NCI-H1105 treated with DMSO at 0.1 percent for 48 hours (cell line): Measurements from ENCODE around the gene PHACTR3.

Source experiments
- DNase-seq: peaks from one replicate; lab custom pipeline; 2025; lab: John Stamatoyannopoulos, UW

The PHACTR3 gene

DNA sequence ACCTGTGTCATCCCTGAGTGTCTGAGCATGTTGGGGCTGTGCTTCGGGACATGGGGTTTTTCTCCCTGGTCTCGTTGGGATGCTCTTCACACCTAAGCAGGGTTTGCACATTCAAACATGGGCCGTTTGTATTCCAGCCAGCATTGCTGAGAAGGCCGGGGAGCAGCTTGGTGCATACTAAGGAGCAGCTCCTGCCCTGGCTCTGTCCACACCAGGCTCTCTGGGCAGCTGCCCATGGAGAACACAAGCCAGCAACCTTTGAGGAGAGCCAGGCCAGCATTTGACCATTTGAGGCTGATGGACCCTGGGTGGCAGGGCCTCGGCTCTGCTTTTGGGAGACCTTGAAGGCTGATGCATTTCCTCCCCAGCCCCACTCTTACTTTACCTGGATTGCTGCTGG is 92.1 kb downstream of the PHACTR3 start:
- DNase-seq = no peak

DNA sequence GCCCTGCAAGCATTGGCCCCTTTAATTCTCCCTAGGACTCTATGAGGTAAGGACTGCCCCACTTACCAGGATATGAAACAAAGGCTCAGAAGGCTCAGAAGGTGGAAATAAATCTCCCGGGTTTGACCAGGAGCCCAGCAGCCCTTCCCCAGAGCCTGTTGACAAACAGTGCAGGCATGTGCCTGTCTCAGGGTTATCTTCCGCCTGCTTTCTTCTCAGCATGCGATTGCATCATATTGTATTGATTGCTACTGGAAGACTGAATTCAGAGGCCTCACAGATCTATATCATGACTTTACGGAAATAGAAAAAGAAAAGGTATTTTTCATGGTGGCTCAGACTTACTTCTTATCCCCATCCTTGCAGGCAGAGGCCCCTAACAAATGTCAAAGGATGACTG is 92.7 kb downstream of the PHACTR3 start:
- DNase-seq = no peak

DNA sequence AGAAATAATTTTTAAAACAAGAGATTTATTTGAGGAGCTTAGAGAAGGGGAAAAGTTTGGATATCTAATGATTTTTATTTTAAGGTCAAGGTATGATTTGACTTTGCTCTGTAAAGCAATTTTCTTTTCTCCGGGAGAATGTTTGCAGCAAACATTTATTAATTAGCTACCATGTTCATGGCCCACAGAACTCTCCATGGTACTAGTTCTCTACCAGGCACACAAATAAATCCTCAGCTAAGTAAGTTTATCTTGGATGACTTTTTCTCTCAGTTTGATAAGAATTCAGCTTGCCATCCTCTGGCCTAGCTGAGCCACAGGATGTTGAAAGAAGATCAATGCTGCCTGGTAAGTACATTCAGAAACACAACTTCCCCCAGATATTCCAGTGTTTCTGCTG is 94.3 kb downstream of the PHACTR3 start:
- no peak for DNase-seq

DNA sequence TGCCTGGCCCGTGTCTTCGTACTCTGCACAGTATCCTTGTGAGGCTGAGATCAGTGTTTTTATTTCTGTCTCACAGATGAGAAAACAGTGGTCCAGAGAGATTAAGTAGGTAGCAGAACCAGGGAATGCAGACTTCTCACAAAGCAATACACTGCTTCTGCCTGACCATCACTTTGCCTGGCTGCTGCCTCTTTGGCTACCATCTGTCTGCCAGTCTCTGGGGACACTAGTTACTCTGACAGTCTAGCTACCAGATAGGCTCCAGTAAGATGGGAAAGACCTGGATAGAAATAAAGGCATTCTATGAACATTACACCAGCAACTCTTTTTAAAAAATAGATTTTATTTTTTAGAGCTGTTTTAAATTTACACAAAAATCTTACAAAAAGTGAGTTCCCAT is 96.9 kb downstream of the PHACTR3 start:
- DNase-seq = no peak

DNA sequence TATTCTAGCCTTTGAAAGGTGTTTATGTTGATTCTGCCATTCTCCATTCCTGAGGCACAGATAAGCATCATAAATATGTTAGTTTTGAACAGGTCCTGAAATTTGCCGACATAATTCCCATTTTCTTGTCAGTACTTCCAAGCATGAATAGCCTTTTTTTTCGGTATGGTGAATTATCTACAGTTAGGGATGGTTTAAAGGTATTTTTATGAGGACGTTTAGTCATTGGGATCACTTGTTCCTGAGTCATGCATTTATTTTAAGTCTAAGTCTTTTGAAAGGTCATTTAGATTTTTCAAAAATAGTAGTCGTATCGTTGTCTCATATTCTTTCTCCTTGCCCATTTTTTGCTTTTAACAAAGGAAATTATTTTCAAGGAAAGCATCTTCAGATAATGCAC is 98.7 kb downstream of the PHACTR3 start:
- no peak for DNase-seq

DNA sequence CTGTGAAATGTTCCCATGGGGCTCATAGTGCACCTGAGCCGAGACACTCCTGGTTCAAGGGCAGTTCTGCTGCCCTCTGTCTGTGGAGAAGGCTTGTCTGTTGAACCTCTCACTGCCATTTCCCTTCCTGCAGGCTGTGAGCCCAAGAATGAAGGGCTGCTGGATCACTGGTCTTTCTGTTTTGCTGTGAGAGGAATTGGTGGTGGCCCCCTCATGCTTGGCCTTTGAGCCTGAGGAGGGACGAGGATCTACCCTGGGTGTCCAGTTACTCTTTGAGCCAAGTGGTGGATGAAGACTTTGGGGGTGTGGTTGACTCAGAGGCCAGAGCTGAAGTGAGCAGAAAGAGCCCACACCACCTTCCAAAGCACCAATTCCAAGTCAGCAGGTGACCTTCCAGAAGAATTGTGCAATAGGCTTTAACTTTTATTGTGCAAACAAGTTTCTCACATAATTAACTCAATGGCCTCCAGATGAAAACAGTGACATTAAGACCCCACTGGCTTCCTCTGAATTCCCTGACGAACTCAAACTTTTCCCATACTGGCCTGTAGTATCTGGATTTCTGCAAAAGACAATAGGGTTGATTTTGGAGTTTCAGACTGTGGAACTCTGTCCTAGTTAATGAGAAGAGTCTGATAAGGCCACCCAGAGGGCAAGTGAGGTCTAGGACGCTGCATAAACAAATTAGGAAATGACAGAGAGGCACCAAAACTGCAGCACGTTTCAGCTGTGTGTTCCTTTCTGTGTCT is 101.5 kb downstream of the PHACTR3 start:
- no peak for DNase-seq

DNA sequence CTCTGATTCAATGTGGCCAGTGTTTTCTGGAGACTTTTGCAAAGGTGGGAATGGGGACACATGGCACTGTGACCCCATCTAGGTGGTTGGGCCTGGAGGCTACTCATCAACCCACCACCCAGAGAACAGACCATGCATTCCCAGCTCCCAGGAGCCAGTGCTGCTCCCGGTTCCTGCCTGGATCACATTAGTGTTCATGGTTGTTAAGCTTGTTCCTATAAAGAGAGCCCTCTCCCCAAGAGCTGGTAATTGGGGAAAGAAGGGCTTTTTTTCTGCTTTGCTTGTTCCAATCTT is 102.0 kb downstream of the PHACTR3 start:
- DNase-seq = no peak

DNA sequence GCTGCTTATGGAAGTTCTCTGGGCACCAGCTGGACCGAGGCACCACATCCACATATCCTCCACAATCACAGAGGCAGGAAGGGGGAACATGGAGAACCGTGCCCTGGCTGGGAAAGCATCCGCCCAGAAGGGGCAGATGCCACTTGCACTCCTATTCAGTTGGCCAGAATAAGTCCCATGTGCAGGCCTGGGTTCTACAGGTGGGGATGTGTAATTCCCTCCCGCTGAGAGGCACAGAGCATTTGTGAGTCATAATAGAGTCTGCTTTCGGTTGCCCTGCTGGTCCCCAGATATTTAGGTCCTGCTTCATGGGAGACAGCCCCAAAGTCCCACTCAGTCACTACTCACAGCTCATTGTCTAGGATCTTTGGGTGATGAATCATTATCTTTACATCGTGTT is 104.0 kb downstream of the PHACTR3 start:
- DNase-seq = no peak

DNA sequence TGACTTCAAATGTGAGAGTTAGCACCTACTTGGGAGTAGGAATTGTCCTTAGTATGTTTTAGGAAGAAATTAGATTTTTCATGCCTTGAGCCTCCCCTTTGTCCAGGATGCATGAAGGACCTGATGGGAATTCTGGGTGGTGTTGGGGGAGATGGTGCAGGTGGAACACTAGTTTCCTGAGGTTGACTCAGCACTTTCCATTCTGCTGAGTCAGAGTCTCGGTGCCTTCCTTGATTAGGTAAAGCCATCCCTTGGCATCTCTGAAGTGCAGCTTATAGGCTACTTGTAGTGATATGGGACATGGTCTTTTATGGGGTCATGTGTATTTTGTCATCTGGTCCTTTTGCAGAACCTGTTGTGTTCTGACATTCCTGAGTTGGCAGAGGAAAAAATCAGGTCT is 105.3 kb downstream of the PHACTR3 start:
- DNase-seq = no peak

DNA sequence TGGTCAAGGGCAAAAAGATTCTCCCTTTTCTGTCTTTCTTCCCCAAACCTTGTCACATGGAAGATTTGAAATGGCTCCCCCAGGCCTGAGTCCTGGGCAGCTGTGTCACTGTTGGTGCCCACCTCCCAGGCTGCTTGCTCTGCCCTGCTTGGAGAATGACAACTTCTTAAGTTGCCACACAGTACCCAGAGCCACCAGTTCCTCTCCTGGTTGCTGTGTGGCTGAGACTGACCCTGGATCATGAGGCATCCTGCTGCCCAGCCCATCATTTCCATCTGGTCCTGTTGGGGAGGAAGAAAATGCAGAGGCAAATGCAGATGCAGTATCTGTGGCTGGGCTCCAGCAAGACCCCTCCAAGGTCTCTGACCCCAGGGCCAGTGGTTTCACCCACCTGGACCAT is 113.7 kb downstream of the PHACTR3 start:
- no peak for DNase-seq

DNA sequence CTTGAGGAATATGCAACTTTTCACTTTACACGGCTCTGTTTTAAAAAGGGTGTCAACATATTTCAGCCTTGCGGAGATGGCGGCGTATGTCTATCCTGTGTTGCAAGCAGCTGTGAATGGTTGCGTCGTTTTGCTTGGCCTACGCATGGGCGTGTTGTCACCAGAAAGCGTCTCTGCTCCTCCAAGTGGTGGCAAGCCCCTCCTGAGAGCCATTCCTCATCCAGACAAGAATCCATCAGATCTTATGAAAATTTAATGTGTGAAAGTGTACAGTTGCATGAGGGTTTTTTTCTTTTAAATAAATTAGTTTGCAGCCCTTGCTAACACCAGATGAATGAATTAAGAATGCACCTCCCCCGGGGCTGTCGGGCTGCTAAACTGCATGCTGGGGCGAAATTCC is 114.4 kb downstream of the PHACTR3 start:
- no peak for DNase-seq

DNA sequence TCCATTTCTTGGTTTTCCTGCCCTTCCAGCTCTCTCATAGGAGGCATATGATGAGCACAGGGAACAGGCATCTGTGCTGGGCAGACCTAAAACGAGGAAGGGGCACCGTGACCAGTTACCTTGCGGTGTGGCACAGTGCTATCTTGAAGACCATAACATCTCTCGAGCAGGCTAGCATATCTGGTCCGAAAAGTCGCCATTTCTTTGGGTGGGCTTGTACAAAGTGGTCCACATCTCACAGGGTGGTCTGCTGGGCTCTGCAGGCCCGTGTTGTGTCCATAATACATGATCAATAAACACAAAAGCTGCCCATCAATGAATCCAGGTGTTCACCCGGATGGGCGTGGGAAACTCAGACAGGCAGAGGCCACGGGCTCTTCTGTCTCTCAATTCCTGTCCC is 115.7 kb downstream of the PHACTR3 start:
- DNase-seq = no peak

DNA sequence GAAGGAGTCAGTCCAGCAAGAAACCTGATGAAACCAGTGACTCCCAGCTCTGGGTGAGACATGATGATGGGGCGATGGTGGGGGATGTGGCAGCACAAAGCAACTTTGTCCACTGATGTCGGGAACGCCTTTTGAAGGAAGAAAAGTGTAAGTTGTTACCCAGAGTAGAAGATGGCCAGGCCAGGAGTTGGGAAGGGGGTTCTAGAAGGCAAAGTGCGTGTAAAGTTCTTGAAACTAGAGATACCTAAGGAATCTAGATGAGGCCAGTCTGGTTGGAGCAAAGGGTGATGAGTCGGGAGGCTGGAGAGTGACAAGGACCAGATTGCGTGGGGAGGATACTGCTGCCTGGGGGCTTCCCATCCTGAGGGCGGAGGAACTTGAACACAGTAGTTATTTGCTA is 117.0 kb downstream of the PHACTR3 start:
- no peak for DNase-seq

DNA sequence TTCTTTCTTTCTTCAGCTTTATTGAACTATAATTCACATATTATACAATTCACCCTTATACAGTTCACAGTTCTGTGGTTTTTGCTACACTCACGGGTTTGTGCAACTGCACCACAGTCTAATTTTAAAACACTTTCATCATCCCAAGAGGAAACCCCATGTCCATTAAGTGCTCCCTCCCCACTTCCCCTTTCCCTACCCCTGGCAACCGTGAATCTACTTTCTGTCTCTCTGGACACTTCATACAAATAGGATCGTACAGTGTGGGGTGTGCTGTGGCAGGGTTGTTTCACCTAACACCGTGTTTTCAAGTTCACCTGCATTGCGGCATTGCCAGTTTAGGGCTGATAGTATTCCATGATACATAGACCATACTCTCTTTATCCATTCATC is 118.8 kb downstream of the PHACTR3 start:
- no peak for DNase-seq

DNA sequence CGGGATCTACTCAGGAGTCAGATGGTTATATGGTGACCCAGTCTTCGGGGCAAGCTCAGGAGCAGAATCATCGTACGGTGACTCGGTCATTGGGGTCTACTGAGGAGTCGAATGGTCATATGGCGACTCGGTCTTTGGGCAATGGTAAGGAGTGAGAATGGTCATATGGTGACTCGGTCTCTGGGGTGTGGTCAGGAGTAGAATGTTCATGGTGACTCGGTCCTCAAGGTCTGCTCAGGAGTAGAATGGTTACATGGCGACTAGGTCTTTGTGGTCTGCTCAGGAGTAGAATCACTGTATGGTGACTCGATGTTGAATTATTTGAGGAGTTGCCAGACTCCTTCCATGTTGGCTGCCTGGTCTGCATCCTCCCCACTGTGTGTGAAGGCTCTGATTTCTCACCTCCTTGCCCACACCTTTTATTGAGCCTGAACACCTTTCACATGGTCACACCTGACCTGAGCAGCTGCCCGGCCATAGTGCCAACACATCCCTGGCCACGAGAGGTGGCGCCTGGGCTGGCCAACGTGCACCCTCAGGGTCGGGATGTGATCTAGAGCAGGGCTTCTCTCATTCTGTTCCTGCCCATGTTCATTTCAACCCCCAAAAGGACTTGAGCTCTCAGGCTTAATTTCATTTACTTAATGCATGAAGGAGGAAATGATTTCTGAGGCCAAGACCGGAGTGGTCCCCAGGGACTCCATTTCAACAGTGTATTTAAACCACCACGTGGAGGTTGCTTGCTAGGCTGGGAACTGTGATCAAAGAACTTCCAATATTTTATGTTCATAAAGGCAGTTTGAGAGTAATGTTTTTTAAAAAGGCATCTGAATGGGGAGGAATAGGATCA is 119.5 kb downstream of the PHACTR3 start:
- no peak for DNase-seq

DNA sequence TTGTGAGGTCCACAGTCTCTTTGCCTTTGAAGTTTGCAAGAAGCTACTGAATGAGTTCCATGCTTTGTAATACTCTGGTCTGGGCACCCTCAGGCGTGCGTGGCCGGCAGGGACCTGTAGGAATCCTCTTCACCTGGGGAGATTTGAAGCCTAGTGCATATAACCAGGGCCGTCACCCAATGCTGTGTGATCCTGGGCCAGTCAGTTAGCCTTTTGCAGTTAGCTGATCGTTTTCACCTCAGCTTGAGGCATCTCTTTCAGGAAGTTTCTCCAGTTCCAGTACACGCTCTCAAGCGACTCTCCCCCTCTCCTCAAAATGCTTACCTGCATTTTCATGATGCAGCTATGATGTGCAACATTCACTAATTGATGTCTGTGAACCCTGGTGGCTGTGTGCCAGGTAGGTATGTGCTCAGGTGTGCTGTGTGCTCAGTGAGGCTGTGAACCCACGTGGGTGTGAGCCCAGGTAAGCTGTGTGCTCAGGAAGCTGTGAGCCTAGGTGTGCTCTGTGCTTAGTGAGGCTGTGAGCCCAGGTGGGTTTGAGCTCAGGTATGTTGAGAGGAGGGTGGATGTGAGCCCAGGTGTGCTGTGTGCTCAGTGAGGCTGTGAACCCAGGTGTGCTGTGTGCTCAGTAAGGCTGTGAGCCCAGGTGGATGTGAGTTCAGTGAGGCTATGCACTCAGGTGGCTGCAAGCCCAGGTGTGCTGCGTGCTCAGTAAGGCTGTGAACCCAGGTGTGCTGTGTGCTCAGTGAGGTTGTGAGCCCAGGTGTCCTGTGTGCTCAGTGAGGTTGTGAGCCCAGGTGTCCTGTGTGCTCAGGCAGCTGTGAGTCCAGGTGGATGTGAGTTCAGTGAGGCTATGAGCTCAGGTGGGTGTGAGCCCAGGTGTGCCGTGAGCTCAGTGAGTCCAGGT is 120.4 kb downstream of the PHACTR3 start:
- DNase-seq = peak; percentile 32

DNA sequence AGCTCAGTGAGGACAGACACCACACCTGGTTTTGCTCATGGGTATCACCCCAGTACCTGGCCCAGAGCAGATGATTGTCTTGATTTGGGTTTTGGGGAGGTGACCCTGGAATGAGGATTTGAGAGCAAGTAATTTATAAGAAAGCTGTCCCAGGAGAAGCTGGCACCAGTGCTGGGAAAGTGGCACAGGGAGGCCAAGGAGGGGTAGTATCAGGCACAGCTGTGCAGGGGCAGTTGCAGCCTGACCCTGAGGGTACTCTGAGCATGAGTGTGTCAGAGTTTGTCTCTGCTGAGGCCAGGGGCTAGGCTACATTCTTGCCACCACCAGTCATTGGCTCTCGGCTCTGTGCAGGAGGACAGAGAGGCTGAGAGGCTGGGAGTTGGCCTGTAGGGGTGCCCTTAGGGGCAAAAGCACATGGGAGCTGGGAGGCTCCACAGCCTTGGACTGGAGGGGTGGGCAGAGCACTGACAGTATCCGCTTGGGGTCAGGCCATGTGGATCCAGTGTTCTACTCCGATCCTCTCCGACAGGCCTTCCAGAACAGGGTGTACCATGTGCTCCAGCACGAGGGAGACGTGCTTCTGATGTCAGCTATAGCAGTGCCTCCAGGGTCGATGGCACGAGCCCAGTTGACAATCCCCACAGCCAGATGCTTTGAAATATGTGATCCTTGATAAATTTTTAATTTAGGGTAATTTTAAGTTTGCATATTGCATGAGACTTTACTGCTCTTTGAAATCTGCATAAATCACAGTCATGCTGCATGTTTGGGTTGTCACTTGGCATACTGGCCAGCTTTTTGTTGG is 121.3 kb downstream of the PHACTR3 start:
- DNase-seq = no peak

DNA sequence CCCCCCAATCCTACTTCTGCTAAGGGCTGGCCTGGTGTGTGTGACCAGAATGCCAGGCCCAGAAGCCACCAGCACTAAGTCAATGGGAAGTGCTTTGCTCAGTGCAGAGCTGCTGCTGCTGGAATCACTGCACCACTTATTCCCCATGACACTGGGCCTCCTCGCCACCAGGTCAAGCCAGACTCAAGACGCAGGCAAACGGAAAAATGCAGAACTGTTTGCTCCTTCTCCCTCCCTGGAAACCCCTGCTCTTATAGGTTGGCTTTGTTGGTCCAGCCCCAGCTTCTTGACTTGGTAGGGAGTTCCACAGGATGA is 121.9 kb downstream of the PHACTR3 start:
- no peak for DNase-seq

DNA sequence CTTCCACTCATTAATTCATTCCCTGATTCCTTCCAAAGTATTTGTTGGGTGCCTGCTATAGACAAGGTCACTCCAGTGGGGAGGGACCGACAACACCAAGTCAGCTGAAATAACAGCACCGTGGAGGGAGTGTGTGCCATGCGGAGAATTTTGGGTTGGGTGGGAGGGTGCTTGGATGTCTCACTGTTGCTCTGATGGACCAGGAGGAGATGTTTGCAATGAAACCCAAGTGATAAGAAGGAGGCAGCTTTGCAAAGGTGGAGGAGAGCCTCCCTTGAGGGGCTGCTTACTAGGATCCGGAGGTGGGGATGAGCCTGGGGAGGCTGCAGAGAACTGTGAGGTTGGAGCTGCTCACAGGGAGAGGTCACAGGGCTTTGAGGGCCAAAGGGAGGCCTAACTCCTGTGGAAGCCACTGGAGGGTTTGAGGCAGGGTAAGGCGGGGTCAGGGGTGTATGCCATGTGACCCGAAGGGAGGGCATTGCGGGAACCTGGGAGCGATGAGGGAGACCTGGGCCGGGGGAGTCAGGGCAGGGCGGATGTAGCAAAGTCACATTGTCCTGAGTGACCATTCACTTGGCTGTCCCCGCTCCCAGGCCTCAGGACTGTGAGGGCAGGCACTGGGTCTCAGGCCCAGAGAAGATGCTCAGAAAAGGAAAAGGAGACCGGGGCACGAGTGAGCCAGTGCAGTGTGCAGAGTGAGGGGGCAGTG is 124.5 kb downstream of the PHACTR3 start:
- no peak for DNase-seq

DNA sequence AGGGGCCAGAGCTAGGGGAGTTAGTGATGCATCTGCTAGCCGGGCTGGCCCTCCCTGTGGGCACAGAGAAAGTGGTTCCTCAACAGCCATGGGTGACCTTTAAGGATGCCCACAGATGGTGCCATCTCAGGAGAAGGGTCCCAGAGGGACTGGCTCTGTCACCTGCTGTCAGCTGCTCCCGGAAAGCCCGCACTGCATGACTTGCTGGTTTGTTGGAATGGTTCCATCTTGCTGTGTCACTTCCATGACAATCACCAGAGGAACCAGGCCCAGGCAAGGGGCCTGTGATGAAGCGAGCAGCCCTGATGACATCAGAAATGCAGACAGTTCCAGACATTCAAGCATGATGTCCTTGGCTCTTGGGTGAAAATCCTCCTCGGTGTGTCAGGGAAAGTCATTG is 125.2 kb downstream of the PHACTR3 start:
- no peak for DNase-seq

DNA sequence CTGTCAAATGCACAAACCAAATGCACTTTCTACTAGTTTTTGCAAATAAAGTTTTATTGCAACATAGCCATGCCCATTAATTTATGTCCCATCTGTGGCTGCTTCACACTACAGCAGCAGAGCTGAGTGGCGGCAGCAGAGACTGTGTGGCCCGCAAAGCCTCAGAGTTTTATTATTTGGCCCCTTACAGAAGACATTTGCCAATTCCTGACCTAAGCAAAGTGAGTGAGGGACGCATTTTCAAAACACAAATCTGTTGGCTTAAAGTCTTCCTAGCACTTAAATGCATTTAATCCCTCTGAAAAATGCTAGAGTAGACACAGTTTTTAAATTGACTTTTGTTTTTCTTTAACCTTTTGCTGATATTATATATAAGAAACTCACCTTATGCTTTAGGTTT is 126.4 kb downstream of the PHACTR3 start:
- DNase-seq = no peak
